ENCODE data around the gene SCN4A. TPM values are rescaled to one million over a fixed set of nuclear protein-coding genes. Genes with fewer than 3 reads are reported as not detected.

The SCN4A gene
- total RNA-seq, 4 donors from 2014 or later: 7.0 to 43.3 (median 15.1) TPM

DNA sequence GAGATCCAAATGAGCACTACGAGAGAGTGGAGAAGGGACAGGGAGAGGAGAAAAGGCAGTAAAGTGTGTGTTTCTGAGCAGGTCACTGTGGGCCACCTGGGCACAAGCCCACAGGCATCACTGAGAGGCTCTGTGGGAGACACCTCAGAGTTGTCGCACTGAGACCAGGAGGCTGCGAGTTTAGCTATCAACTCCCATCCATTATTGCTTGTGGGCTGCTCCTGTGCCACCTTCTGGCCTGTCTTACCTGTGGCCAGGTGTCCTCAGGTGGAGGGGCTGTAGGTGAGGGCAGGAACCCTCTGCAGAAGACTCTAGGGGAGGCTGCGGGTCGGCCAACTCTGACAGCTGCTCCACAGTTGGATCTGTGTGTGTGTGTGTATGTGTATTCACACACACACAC lies 22.9 kb upstream of the SCN4A start:
- ATAC-seq (ENCODE audit: low FRiP score) (no peak), DNase-seq (ENCODE audit: low spot score) (no peak)
- TF ChIP-seq, protein P1, sequence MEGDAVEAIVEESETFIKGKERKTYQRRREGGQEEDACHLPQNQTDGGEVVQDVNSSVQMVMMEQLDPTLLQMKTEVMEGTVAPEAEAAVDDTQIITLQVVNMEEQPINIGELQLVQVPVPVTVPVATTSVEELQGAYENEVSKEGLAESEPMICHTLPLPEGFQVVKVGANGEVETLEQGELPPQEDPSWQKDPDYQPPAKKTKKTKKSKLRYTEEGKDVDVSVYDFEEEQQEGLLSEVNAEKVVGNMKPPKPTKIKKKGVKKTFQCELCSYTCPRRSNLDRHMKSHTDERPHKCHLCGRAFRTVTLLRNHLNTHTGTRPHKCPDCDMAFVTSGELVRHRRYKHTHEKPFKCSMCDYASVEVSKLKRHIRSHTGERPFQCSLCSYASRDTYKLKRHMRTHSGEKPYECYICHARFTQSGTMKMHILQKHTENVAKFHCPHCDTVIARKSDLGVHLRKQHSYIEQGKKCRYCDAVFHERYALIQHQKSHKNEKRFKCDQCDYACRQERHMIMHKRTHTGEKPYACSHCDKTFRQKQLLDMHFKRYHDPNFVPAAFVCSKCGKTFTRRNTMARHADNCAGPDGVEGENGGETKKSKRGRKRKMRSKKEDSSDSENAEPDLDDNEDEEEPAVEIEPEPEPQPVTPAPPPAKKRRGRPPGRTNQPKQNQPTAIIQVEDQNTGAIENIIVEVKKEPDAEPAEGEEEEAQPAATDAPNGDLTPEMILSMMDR (IDR thresholded peaks at IDR 0.05): no peak

- ATAC-seq (ENCODE audit: low FRiP score) (no peak), DNase-seq (ENCODE audit: low spot score) (no peak)
Measured at GRCh38 chr17:63993368-63993985, 20.8 kb upstream of the SCN4A start.

DNA sequence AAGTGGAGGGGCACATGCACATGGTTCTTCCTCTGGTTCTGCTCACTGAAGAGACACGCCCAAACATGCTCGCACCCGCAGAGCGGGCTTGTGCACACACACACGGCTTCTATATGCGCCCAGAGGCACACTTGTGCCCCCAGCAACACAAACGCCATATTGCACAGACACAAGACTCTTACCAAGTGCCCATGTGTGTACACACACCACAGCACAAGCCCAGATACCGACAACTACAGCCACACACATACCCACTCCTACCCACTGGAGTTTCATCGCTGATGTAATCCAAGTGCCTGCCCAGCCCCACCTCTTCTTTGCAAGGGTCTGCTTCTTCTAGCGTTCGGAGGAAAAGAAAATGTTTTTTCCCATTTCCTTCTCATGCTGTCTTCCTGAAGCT lies 18.9 kb upstream of the SCN4A start:
- no peak for ATAC-seq (ENCODE audit: low FRiP score)

More at GRCh38 chr17:63993368-63993985, 20.8 kb upstream of the SCN4A start:
- TF ChIP-seq, protein P1 (IDR thresholded peaks at IDR 0.05): no peak

GRCh38 chr17:63989622-63990345 lies 17.1 kb upstream of the SCN4A start:
- TF ChIP-seq, protein P1 (IDR thresholded peaks at IDR 0.05): no peak
- ATAC-seq (ENCODE audit: low FRiP score) (no peak), DNase-seq (ENCODE audit: low spot score) (no peak)

More for the DNA sequence above, 18.9 kb upstream of the SCN4A start:
- no peak for DNase-seq (ENCODE audit: low spot score)
- TF ChIP-seq, protein P1 (IDR thresholded peaks at IDR 0.05): no peak

- ATAC-seq (ENCODE audit: low FRiP score) (no peak), DNase-seq (ENCODE audit: low spot score) (no peak)
- TF ChIP-seq, protein P1 (IDR thresholded peaks at IDR 0.05): no peak
Measured at GRCh38 chr17:63988741-63989621, 16.3 kb upstream of the SCN4A start.

DNA sequence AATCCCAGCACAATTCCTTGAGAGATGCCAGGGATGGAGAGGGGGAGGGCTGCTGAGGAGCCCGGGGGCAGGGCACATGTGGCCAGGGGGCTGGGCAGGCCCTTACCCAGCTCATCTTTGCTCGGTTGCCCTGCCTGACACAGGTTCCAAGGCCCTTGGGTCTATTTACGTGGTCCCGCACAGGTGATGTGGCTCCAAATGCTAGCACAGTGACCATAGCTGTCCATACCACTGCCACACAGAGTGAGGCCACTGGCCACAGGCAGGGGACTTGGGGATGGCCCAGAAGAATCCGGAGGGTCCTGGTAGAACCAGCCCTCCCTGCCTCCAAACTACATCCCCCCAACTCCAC lies 15.4 kb upstream of the SCN4A start:
- TF ChIP-seq, protein P1 (IDR thresholded peaks at IDR 0.05): no peak
- ATAC-seq (ENCODE audit: low FRiP score): no peak
- DNase-seq (ENCODE audit: low spot score): no peak
